WTC11 (cell line): Measurements from ENCODE around the gene AFF3. TPM values are rescaled to one million over a fixed set of nuclear protein-coding genes. Genes with fewer than 3 reads are reported as not detected.

ENCODE experiments used
- ATAC-seq: fragments of 200-7000 bp; cut with Tn5 transposase; 2 replicates; pipeline ENCODE4 v1.10.0; 2021; ENCODE audit warnings: mild to moderate bottlenecking, moderate library complexity
- CTCF ChIA-PET: fragments of 300-600 bp; sonication (Branson Sonifier 250); formaldehyde crosslinking; loops from one replicate; lab custom pipeline; 2021; ENCODE audit warnings: antibody characterized with exemption; lab: Charles Lee
- POLR2A ChIA-PET: fragments of 350-600 bp; sonication (Branson Sonifier 250); formaldehyde crosslinking; loops from one replicate; lab custom pipeline; 2021; ENCODE audit warnings: antibody characterized with exemption; lab: Charles Lee
- DNase-seq: peaks from one replicate; pipeline ENCODE4 v3.0.0; 2021; ENCODE audit warnings: low spot score
- H3K27ac Mint-ChIP-seq: 2 replicates; pipeline ENCODE4 v1.8.0; 2021; ENCODE audit warnings: mixed read lengths
- H3K27me3 Mint-ChIP-seq: 2 replicates; pipeline ENCODE4 v1.8.0; 2021; ENCODE audit warnings: low read depth, mild to moderate bottlenecking, moderate library complexity, mixed read lengths
- H3K36me3 Mint-ChIP-seq: 2 replicates; pipeline ENCODE4 v1.8.0; 2021; ENCODE audit warnings: mixed read lengths
- H3K4me1 Mint-ChIP-seq: 2 replicates; pipeline ENCODE4 v1.8.0; 2022; ENCODE audit warnings: mixed read lengths
- H3K4me3 Mint-ChIP-seq: 2 replicates; pipeline ENCODE4 v1.8.0; 2021; ENCODE audit warnings: mild to moderate bottlenecking, moderate library complexity, mixed read lengths
- H3K9me3 Mint-ChIP-seq: 2 replicates; pipeline ENCODE4 v1.8.0; 2021; ENCODE audit warnings: mixed read lengths
- AFF4 ChIP-seq: sonication (generic); formaldehyde crosslinking; IDR thresholded peaks from 2 replicates; pipeline ENCODE4 v1.8.1; 2023; ENCODE audit warnings: mild to moderate bottlenecking, missing genetic modification reagents, borderline replicate concordance
- ATF3 ChIP-seq: sonication (generic); formaldehyde crosslinking; conservative IDR thresholded peaks from 2 replicates; pipeline ENCODE4 v1.8.1; 2022; ENCODE audit warnings: mild to moderate bottlenecking, missing genetic modification reagents
- E2F5 ChIP-seq: sonication (generic); formaldehyde crosslinking; IDR thresholded peaks from 2 replicates; pipeline ENCODE4 v1.8.1; 2022; ENCODE audit warnings: mild to moderate bottlenecking, moderate library complexity, missing genetic modification reagents
- FOXP1 ChIP-seq: sonication (generic); formaldehyde crosslinking; IDR thresholded peaks from 2 replicates; pipeline ENCODE4 v1.8.0; 2022; ENCODE audit warnings: missing genetic modification reagents, mild to moderate bottlenecking, moderate library complexity, borderline replicate concordance
- IRF2 ChIP-seq: sonication (generic); formaldehyde crosslinking; IDR thresholded peaks from 2 replicates; pipeline ENCODE4 v1.8.0; 2022; ENCODE audit warnings: low read depth, missing genetic modification reagents, borderline replicate concordance
- JAZF1 ChIP-seq: fragments of 250-450 bp; sonication (Bioruptor Pico); IDR thresholded peaks from 2 replicates; pipeline ENCODE4 v1.9.0; 2021; ENCODE audit warnings: moderate library complexity, mild to moderate bottlenecking, inconsistent platforms
- MAX ChIP-seq: sonication (generic); formaldehyde crosslinking; IDR thresholded peaks from 2 replicates; pipeline ENCODE4 v1.8.0; 2022; ENCODE audit warnings: mild to moderate bottlenecking, missing genetic modification reagents
- OVOL2 ChIP-seq: fragments of 250-450 bp; sonication (Bioruptor Pico); IDR thresholded peaks from 2 replicates; pipeline ENCODE4 v1.9.0; 2021; ENCODE audit warnings: mild to moderate bottlenecking, borderline replicate concordance
- SP1 ChIP-seq: sonication (generic); formaldehyde crosslinking; conservative IDR thresholded peaks from 2 replicates; pipeline ENCODE4 v1.8.1; 2022; ENCODE audit warnings: missing genetic modification reagents
- USF1 ChIP-seq: sonication (generic); formaldehyde crosslinking; IDR thresholded peaks from 2 replicates; pipeline ENCODE4 v1.8.0; 2022; ENCODE audit warnings: mild to moderate bottlenecking, missing genetic modification reagents
- ZBTB21 ChIP-seq: sonication (generic); formaldehyde crosslinking; IDR thresholded peaks from 2 replicates; pipeline ENCODE4 v1.8.1; 2023; ENCODE audit warnings: mild to moderate bottlenecking, missing genetic modification reagents, borderline replicate concordance
- ZBTB43 ChIP-seq: sonication (generic); formaldehyde crosslinking; IDR thresholded peaks from 2 replicates; pipeline ENCODE4 v1.8.1; 2023; ENCODE audit warnings: mild to moderate bottlenecking, missing genetic modification reagents
- ZNF317 ChIP-seq: sonication (generic); formaldehyde crosslinking; IDR thresholded peaks from 2 replicates; pipeline ENCODE4 v1.8.1; 2023; ENCODE audit warnings: low read depth, mild to moderate bottlenecking, moderate library complexity, missing genetic modification reagents, borderline replicate concordance
- ZNF423 ChIP-seq: fragments of 250-450 bp; sonication (Bioruptor Pico); IDR thresholded peaks from 2 replicates; pipeline ENCODE4 v2.1.2; 2022; ENCODE audit warnings: mild to moderate bottlenecking, moderate library complexity
- ZNF512 ChIP-seq: sonication (generic); formaldehyde crosslinking; IDR thresholded peaks from 2 replicates; pipeline ENCODE4 v1.8.1; 2022; ENCODE audit warnings: missing genetic modification reagents, borderline replicate concordance
- ZSCAN18 ChIP-seq: fragments of 250-450 bp; sonication (Bioruptor Pico); IDR thresholded peaks from 2 replicates; pipeline ENCODE4 v2.1.2; 2022; ENCODE audit warnings: mild to moderate bottlenecking, moderate library complexity
- total RNA-seq: library from RNA; stranded (reverse); gene quantifications from 3 replicates; pipeline ENCODE4 v1.2.3, GENCODE V29; 2021

The AFF3 gene
- total RNA-seq, 1 experiment from 2014 or later: 1.2 TPM

GRCh38 chr2:100130595-100131391, 11.6 kb downstream of the AFF3 start:
- H3K27me3 Mint-ChIP-seq: peaks cover 13% of the 10 kb centered on the region
- ATAC-seq (no peak), DNase-seq (no peak)
- no peaks in the 10 kb centered on the region for H3K36me3 Mint-ChIP-seq
- no peaks in the 10 kb centered on the region for H3K9me3 Mint-ChIP-seq
- POLR2A ChIA-PET: no interaction called here
- H3K4me1 Mint-ChIP-seq: no peaks in the 10 kb centered on the region
- TF ChIP-seq ZNF423: no peak
- no peak for TF ChIP-seq IRF2 (CRISPR knock-in tag)
- TF ChIP-seq ZNF512 (CRISPR knock-in tag): no peak
- no peak for TF ChIP-seq OVOL2
- no peak for TF ChIP-seq ZBTB43 (CRISPR knock-in tag)
- TF ChIP-seq SP1 (CRISPR knock-in tag): no peak
- TF ChIP-seq FOXP1: no peak
- TF ChIP-seq AFF4 (CRISPR knock-in tag): no peak
- no peak for TF ChIP-seq ZSCAN18 (CRISPR knock-in tag)
- no peak for TF ChIP-seq JAZF1 (CRISPR knock-in tag)
- no peak for TF ChIP-seq ZNF317
- no peak for TF ChIP-seq USF1 (CRISPR knock-in tag)
- TF ChIP-seq ZBTB21 (CRISPR knock-in tag): no peak
- TF ChIP-seq E2F5: no peak
- no peak for TF ChIP-seq ATF3 (CRISPR knock-in tag)
- TF ChIP-seq MAX (CRISPR knock-in tag): no peak
- H3K27ac Mint-ChIP-seq: no peak overlapping the region
- H3K4me3 Mint-ChIP-seq: no peak overlapping the region
- CTCF ChIA-PET: interaction anchor here (1.0 kb wide), 1 partner anchor 130 kb away, joined by 3 read pairs; no protein-coding TSS in a partner anchor
